Aorta (tissue), 5 donors: Measurements from ENCODE around the gene CCDC148. TPM values are rescaled to one million over a fixed set of nuclear protein-coding genes. Genes with fewer than 3 reads are reported as not detected.

Source experiments
- ATAC-seq: fragments of 200-7000 bp; cut with Tn5 transposase; one replicate; pipeline ENCODE4 v1.9.1; 2022; ENCODE audit warnings: moderate library complexity; ENCODE audit not compliant: low FRiP score
- DNase-seq, 2 donors: peaks; one replicate each; pipeline ENCODE4 v3.0.0-alpha.2; 2020
- H3K27ac ChIP-seq, 2 donors: one replicate each; pipeline ENCODE4 v1.5.1; 2013; ENCODE audit warnings: low read length in 2 of 2, mild to moderate bottlenecking in 2 of 2, moderate library complexity in 2 of 2, control low read depth in 1 of 2, inconsistent platforms in 1 of 2, low read depth in 1 of 2
- H3K27me3 ChIP-seq, 2 donors: one replicate each; pipeline ENCODE4 v1.6.1; 2013; ENCODE audit warnings: control low read depth in 1 of 2, low read length in 1 of 2, mild to moderate bottlenecking in 1 of 2, moderate library complexity in 1 of 2; ENCODE audit not compliant: insufficient read depth in 2 of 2, control insufficient read depth in 1 of 2
- H3K36me3 ChIP-seq, 2 donors: one replicate each; pipeline ENCODE4 v1.6.1; 2013; ENCODE audit warnings: control low read depth in 1 of 2, low read length in 1 of 2, mild to moderate bottlenecking in 1 of 2; ENCODE audit not compliant: insufficient read depth in 2 of 2, control insufficient read depth in 1 of 2
- H3K4me1 ChIP-seq, 2 donors: one replicate each; pipeline ENCODE4 v1.6.1; 2013; ENCODE audit warnings: low read length in 2 of 2, control low read depth in 1 of 2, mild to moderate bottlenecking in 1 of 2, moderate library complexity in 1 of 2; ENCODE audit not compliant: insufficient read depth in 2 of 2, control insufficient read depth in 1 of 2
- H3K4me3 ChIP-seq, 2 donors: one replicate each; pipeline ENCODE4 v1.5.1; 2013; ENCODE audit warnings: low read length in 2 of 2, control low read depth in 1 of 2, mild to moderate bottlenecking in 1 of 2
- H3K9me3 ChIP-seq: one replicate; pipeline ENCODE4 v1.6.1; 2013; ENCODE audit warnings: mild to moderate bottlenecking, low read length; ENCODE audit not compliant: control insufficient read depth
- WGBS, 2 donors: extraction: QIAGEN DNeasy Blood & Tissue Kit; methylation state at CpG; one replicate each; pipeline ENCODE4 v1.1.7; 2013; 5-methylcytosine and 5-hydroxymethylcytosine counted together
- intact Hi-C, 2 donors: fragments of 100-400 bp; cut with DNase I; formaldehyde crosslinking; loops; one replicate each; pipeline versions ENCODE4 v1.14.2 to v1.15.0; 2022
- polyA plus RNA-seq, 2 donors: library from polyadenylated mRNA; stranded (reverse); fragments of 200-250 nt; gene quantifications; one replicate each; pipeline ENCODE4 v1.2.3, GENCODE V29; 2013
- total RNA-seq, 2 donors: library from RNA; stranded (reverse); fragmentation: NEBNext Ultra II Directional; extraction: Animal tissue kit (Norgen Biotek cat#: 25700); gene quantifications; one replicate each; pipeline ENCODE4 v1.2.1, GENCODE V29; 2021
- donor health status: healthy with polysubstance abuse.
- donor health status: Bipolar disorder and iron deficiency.
- donor health status: DM: no; HTN: no; CAD: no.
- donor health status: DM: no; HTN: no; CAD: no.
- donor health status: DM: yes; HTN: yes; CAD: no.

The CCDC148 gene
- total and polyA plus RNA-seq, 4 donors, result 0.41 to 1.6 (median 0.52) TPM; not detected in 1

DNA sequence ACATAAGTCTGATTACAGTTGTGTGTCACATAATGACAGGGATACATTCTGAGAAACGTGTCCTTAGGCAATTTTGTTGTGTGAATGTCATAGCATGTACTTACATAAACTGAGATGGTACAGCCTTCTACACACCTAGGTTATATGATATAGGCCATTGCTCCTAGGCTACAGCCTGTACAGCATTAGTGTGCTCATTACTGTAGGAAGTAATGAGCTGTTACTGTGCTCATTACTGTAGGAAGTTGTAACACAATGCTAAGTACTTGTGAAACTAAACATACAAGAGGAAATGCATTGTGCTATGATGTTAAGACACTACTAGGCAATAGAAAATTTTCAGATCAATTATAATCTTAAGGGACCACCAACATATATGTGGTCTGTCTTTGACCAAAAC, 282.1 kb downstream of the CCDC148 start:
- no peaks in the 10 kb centered on the region for H3K9me3 ChIP-seq
- no peak overlapping the region for H3K27ac ChIP-seq
- H3K36me3 ChIP-seq, result no peaks in the 10 kb centered on the region
- no peak overlapping the region for H3K4me3 ChIP-seq
- no peaks in the 10 kb centered on the region for H3K27me3 ChIP-seq
- no peaks in the 10 kb centered on the region for H3K4me1 ChIP-seq
- DNase-seq (no peak), ATAC-seq (no peak)
- intact Hi-C loops, result no loop called here
- WGBS, 2 donors, result 65 to 68% methylated on average over 1 of the region's 1 CpG

DNA sequence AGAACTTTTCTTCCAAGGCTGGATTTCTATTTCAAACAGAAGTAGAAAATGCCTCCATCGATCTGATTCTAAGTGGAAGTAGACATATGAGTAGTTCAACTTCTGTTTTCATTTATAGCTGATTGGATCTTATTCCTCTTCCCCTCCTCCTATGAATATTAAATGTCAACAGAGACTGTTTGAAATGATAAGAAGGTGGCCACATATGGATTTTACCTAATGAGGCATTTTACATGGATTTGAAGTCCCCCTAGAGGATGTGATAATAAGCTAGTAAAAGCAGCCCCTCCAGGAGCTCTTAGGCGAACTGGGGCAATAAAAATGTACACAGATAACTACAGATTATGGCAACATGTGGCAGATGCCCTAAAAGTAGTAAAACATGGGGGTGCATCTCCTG, 283.8 kb downstream of the CCDC148 start:
- intact Hi-C loops, result no loop called here
- ATAC-seq (no peak), DNase-seq (no peak)
- H3K27ac ChIP-seq, result no peak overlapping the region
- no peaks in the 10 kb centered on the region for H3K36me3 ChIP-seq
- no peaks in the 10 kb centered on the region for H3K4me1 ChIP-seq
- 27 to 31% methylated on average over 2 of the region's 2 CpGs for WGBS, 2 donors
- H3K27me3 ChIP-seq, result no peaks in the 10 kb centered on the region
- H3K4me3 ChIP-seq, result no peak overlapping the region
- no peaks in the 10 kb centered on the region for H3K9me3 ChIP-seq

DNA sequence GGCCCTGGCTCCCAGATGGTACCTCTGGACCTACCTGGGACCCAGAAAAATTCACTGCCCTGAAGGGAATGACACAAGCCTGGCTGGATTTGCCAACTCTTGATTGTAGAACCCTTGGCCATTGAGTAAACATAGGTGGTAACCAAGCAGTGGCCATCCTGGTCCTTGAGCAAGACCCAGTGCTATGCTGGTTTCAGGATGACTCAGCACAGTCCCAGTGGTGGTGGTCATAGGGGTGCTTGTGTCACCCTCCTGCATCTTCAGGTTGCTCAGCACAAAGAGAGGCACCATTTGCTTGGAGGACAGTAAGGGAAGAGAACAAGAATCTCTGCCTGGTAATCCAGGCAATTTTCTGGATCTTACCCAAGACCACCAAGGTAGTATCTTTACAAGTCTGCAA, 302.0 kb downstream of the CCDC148 start:
- no peak for ATAC-seq
- Histone ChIP-seq H3K27me3 (no peaks in the 10 kb centered on the region), H3K4me3 (no peak overlapping the region), H3K36me3 (no peaks in the 10 kb centered on the region), H3K4me1 (no peaks in the 10 kb centered on the region), H3K27ac (no peak overlapping the region), H3K9me3 (peaks cover 3% of the 10 kb centered on the region)
- no peak for DNase-seq
- intact Hi-C loops, result no loop called here

DNA sequence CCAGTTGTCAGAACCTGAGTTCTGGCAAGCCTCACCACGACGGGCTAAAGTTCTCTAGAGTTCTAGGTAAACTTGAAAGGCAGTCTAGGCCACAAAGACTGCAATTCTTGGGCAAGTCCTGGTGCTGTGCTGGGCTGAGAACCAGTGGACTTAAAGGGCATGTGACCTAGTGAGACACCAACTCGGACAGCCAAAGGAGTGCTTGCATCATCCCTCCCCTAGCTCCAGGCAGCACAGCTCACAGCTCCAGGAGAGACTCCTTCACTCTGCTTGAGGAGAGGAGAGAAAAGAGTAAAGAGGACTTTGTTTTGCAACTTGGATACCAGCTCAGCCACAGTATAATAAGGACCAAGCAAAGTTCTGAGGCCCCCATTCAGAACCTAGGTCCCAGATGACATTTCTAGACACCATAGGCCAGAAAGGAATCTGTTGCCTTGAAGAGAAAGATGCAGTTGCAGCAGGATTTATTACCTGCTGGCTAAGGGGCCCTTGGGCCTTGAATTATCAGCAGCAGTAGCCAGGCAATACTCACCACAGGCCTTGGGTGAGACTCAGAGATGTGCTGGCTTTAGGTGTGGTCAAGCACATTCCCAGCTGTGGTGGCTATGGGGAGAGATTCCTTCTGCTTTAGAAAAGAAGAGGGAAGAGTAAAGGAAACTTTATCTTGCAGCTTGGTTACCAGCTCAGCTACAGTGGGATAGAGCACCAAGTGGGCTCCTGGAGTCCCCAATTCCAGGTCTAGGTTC, 303.1 kb downstream of the CCDC148 start:
- H3K27ac ChIP-seq, result no peak overlapping the region

DNA sequence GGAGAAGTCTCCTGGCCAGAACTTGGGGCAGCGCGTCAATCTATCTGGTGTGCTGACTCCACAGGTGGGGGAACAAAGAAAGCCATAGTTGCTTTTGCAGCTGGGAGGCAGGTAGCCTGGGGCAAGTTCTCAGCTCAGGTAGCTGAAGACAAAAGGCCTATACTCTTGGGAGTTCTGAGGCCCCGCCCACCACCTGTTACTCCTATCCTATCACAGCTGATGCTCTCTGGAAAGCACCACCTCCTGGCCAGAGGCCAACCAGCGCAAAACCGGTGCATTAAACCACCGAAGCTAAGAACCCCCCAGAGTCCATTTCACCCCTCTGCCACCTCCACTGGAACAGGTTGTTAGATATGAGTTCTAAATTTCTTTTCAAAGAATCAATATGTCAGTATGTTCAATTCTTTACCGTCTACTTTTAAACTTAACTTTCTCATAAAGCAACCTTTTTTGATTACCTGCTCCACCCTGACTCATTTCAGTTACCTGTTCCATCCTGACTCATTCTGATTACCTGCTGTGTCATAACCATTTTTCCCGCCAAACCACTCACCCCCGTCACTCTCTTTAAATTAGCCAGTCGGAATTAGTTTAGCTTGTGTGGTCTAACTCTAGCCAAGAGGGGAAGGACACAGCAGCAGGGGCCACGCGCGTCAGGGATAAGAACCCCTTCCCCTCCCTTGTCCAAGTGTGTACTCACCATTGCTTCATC, 311.5 kb downstream of the CCDC148 start:
- WGBS, 2 donors, result 93% methylated on average over 13 of the region's 13 CpGs

More for the DNA sequence above, 303.1 kb downstream of the CCDC148 start:
- H3K4me3 ChIP-seq, result no peak overlapping the region
- H3K9me3 ChIP-seq, result peaks cover 3% of the 10 kb centered on the region
- WGBS, 2 donors, result 71 to 77% methylated on average over 3 of the region's 3 CpGs
- ATAC-seq, result no peak
- no peaks in the 10 kb centered on the region for H3K4me1 ChIP-seq
- intact Hi-C loops, result no loop called here
- no peaks in the 10 kb centered on the region for H3K36me3 ChIP-seq
- no peaks in the 10 kb centered on the region for H3K27me3 ChIP-seq
- no peak for DNase-seq

DNA sequence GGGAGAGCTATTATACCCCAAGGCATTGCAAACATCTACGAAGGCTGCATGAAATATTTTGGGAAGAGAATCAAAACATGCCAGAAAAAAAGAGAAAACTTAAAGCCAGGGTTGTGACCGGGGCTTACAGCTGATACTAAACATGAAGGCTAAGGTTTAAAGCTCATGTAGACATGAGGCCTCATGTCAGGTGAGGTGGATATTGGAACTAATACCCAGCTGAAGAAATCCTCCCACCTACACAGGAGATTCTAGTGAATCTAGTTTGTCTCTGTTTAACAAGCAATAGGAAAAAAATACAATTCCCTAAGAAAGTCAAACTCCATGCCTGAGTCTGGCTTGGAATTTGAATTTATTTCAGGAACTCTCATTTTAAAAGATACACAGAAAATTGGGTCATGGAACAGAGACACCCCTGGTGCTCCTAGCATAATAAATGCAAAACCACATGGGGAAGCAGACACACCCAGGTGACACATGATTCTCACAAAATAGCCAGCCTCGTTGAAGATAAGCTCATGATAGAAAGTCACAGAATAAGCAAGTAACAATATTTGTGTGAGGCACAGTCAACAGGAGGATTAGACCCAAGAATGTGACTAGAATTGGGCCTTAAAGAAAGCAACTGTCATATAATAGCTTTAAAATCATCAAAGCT, 312.7 kb downstream of the CCDC148 start:
- 27 to 39% methylated on average over 3 of the region's 3 CpGs for WGBS, 2 donors
- intact Hi-C loops, result no loop called here
- no peaks in the 10 kb centered on the region for H3K36me3 ChIP-seq
- DNase-seq, result no peak
- H3K4me3 ChIP-seq, result no peak overlapping the region
- ATAC-seq, result no peak
- H3K4me1 ChIP-seq, result no peaks in the 10 kb centered on the region
- no peaks in the 10 kb centered on the region for H3K27me3 ChIP-seq
- no peaks in the 10 kb centered on the region for H3K9me3 ChIP-seq
- H3K27ac ChIP-seq, result no peak overlapping the region

More for the DNA sequence above, 311.5 kb downstream of the CCDC148 start:
- Histone ChIP-seq H3K4me3 (no peak overlapping the region), H3K36me3 (no peaks in the 10 kb centered on the region), H3K9me3 (no peaks in the 10 kb centered on the region), H3K27ac (no peak overlapping the region), H3K27me3 (no peaks in the 10 kb centered on the region), H3K4me1 (no peaks in the 10 kb centered on the region)
- DNase-seq, result no peak
- intact Hi-C loops, result no loop called here
- ATAC-seq, result no peak

DNA sequence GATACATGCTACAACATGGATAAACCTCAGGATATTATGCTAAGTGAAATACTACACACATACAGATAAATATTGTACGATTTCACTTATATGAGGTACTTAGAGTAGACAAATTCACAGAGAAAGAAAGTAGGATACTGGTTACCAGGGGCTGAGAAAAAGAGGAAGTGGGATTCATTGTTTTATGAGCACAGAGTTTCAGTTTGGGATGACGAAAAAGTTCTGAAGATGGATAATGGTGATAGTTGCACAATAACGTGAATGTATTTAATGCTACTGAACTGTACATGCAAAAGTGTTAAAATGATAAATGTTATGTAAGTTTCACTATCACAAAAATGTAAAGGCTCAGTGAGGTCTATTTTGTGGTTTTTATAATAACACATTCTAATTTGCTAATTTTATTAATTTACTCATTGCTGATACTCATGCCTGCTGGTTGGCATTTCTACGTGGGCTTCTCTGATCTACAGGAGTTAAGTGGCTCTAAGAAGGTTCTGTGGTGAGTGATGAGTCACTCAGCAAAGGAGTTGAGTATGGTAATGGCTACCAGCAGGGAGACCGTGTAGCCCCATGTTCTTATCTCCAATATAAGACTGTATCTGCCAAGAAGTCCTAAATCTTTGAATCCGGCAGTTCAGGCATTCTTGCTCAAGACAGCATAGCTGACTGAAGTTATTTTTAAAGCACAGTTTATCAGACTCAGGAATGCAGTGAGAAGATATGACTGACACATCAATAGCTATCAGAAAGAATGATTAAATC, 313.8 kb downstream of the CCDC148 start:
- DNase-seq, result no peak
- Histone ChIP-seq H3K27ac (no peak overlapping the region), H3K4me1 (no peaks in the 10 kb centered on the region), H3K4me3 (no peak overlapping the region), H3K27me3 (no peaks in the 10 kb centered on the region), H3K9me3 (no peaks in the 10 kb centered on the region), H3K36me3 (no peaks in the 10 kb centered on the region)
- intact Hi-C loops, result no loop called here
- 49 to 52% methylated on average over 6 of the region's 6 CpGs for WGBS, 2 donors
- ATAC-seq, result no peak

DNA sequence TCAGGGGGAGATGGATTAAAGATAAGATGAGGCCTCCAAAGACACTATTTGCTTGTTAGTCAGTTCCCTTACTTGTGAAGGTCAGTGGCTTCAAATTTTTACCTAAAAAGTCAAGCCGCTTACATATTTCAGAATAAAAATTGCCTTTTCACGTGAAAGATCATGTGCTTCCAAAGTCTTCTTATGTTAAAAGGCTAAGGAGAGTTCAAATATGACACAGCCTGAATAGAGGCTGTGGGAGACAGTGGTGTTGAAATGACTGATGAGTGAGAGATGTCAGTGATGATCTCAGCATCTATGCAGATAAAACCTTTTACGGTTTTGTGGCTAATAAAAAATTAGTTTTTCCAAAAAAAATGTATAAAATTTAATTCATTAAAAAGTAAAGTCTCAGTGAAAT, 314.4 kb downstream of the CCDC148 start:
- ATAC-seq, result no peak
- DNase-seq, result no peak
- intact Hi-C loops, result no loop called here
- Histone ChIP-seq H3K4me3 (no peak overlapping the region), H3K4me1 (no peaks in the 10 kb centered on the region), H3K27me3 (no peaks in the 10 kb centered on the region), H3K27ac (no peak overlapping the region), H3K9me3 (no peaks in the 10 kb centered on the region), H3K36me3 (no peaks in the 10 kb centered on the region)
- 77 to 87% methylated on average over 3 of the region's 3 CpGs for WGBS, 2 donors
